GM21515 (cell line): Measurements from ENCODE around the gene IFIT3.
"Not testable (repeated sequence)": the region's sequence is repeated elsewhere in the genome, so short reads cannot be mapped to it uniquely, and the experiment has no call there.

ENCODE experiments used
- ATAC-seq: cut with Tn5 transposase; IDR thresholded peaks from one replicate; pipeline ENCODE4 v1.9.1; 2021; ENCODE audit not compliant: unreplicated experiment

Gene IFIT3

GRCh38 chr10:89327803-89328441 lies at the start of gene IFIT3:
IFIT3 (plus strand) TSS chr10:89327997; CDS start chr10:89328074, 77 bp downstream.
- ATAC-seq, result no peak

DNA sequence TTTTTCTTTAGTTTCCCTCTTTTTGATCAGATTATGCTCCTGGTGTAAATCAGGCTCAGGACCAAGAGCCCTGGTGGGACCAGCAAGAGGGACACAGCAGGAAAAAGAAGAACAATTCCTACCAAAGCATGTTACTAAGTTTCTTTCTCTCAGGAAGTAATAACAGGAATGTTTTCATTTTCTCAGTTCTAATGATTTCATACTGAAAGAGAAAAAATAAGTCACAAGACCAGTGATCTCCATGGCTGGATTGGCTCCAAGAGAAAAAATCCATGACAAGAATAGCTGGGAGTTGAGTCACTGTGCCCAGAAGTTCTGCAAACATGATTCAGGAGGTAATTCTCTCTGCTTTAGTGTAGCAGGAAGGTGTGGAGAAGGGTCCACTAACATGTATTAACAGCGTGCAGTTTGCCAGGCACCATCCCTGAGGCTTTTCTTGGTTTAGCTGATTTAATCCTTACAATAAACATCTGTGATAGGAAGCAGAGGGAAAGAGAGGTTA lies 49.7 kb upstream of the IFIT3 start:
- no peak for ATAC-seq

- ATAC-seq, result no peak
Measured at GRCh38 chr10:89278900-89279392, 48.9 kb upstream of the IFIT3 start.

DNA sequence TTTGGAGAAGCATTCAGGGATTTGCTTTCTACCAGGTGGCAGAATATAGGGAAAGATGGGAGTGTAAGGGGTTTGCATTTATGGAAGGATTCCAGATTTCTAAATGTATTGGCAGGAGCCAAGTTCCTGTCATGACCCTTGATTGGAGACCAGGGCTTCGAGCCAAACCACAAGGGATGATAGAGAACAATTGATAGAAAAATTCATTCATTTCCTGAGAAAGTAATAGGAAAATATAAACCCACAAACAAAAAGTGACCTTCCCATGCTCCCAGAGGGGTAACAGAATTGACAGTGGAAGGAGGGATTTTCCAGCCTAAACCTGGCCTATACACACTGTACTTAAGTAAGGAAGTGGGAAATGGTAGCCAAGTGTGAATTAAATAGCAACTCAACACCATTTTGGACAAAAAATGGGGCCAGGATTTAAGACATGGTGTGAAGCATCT lies 48.4 kb upstream of the IFIT3 start:
- no peak for ATAC-seq

DNA sequence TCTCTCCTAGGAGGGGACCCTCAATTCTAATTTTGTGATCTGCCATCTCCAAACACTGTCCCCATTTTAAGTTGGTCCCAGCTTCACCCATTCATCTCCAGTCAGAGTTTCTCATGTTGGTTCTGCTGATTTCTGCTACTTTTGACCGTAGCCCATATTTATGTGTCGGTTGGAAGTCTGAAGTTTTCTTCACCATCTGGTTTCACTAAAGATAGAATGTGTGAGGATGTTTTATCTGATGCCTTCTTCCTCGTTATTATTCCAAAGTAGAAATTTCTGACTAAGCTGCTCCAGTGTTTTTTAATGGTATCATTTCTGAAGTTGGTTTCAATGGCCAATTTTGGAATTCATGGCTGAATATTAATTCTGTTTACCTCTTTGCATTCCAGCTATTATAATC lies 47.3 kb upstream of the IFIT3 start:
- ATAC-seq, result no peak

GRCh38 chr10:89281606-89282395 lies 46.0 kb upstream of the IFIT3 start:
- ATAC-seq, result no peak

GRCh38 chr10:89283025-89283935 lies 44.5 kb upstream of the IFIT3 start:
- ATAC-seq, result no peak

- ATAC-seq, result no peak
Measured at GRCh38 chr10:89283936-89284475, 43.8 kb upstream of the IFIT3 start.

DNA sequence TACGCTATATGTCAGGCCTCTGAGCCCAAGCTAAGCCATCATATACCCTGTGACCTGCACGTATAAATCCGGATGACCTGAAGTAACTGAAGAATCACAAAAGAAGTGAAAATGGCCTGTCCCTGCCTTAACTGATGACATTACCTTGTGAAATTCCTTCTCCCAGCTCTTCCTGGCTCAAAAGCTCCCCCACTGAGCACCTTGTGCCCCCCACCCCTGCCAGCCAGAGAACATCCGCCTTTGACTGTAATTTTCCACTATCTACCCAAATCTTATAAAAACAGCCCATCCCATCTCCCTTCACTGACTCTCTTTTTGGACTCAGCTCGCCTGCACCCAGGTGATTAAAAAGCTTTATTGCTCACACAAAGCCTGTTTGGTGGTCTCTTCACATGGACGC lies 43.1 kb upstream of the IFIT3 start:
- not testable (repeated sequence) for ATAC-seq

DNA sequence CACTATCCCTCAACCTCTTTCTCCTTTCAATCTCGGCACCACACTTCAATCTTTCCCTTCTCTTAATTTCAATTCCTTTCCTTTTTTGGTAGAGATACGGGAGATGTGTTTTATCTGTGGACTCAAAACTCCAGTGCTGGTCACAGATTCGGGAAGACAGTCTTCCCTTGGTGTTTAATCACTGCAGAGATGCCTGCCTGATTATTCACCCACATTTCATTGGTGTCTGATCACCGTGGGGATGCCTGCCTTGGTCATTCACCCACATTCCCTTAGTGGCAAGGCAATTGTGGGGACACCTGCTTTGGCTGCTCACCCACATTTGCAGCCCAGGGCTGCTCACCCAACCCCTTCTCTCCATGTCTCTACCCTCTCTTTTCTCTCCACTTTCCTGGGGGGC lies 42.5 kb upstream of the IFIT3 start:
- not testable (repeated sequence) for ATAC-seq

DNA sequence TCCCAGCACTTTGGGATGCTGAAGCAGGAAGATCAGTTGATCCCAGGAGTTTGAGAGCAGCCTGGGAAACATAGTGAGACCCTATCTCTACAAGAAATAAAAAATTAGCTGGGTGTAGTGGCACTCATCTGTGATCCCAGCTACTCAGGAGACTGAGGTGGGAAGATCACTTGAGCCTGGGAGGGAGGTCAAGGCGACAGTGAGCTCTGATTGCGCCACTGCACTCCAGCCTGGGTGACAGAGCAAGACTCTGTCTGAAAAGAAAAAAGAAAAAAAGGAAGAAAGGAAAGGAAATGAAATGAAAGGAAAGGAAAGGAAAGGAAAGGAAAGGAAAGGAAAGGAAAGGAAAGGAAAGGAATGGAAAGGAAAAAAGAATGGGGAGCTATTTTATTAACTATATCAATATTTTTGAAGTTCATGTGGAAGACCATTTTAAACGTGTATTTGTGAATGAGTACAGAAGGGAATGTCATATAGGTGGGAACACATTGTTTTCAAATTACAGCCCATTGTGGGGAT lies 33.0 kb upstream of the IFIT3 start:
- ATAC-seq, result no peak

DNA sequence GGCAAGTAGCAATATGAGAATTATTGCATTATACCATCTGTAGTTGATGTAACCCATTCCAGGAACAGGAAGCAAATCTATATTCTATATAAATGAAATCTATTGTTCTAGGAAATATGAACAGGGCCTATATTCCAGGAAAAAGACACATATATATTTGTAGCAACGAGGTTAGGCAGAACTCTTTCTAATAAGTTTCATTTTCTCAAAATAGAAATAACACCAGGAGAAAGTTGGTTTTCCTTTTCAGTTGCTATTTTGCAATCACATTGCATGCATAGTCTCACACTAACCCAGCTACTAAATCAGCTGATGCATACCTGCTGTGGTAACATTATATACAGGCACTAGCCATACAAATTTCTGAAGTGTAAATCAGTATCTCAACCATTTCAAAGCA lies 32.2 kb upstream of the IFIT3 start:
- no peak for ATAC-seq

GRCh38 chr10:89296220-89296648 lies 31.6 kb upstream of the IFIT3 start:
- ATAC-seq, result no peak

- ATAC-seq, result no peak
Measured at GRCh38 chr10:89297356-89297755, 30.4 kb upstream of the IFIT3 start.

GRCh38 chr10:89297791-89298190 lies 30.0 kb upstream of the IFIT3 start:
- no peak for ATAC-seq

GRCh38 chr10:89299031-89299430 lies 28.8 kb upstream of the IFIT3 start:
- no peak for ATAC-seq

DNA sequence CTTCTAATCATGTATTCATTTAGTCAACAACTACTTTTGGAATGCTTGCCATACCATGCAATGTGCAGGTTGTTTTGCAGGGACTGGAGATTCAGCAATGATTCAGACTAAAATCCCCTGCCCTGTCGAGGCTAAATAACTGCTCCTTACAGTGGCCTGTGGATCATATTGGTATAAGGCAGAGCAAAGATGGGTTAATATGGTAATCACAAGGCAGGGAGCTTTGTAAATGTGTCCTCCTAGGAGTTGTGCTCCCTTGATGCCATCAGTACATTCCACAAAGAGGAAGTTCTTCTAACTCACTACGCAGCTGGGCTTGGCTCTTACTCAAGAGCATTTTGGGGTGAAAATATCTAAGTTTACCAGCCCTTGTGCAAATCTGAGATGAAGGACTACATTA lies 26.6 kb upstream of the IFIT3 start:
- peak; percentile 27 for ATAC-seq

DNA sequence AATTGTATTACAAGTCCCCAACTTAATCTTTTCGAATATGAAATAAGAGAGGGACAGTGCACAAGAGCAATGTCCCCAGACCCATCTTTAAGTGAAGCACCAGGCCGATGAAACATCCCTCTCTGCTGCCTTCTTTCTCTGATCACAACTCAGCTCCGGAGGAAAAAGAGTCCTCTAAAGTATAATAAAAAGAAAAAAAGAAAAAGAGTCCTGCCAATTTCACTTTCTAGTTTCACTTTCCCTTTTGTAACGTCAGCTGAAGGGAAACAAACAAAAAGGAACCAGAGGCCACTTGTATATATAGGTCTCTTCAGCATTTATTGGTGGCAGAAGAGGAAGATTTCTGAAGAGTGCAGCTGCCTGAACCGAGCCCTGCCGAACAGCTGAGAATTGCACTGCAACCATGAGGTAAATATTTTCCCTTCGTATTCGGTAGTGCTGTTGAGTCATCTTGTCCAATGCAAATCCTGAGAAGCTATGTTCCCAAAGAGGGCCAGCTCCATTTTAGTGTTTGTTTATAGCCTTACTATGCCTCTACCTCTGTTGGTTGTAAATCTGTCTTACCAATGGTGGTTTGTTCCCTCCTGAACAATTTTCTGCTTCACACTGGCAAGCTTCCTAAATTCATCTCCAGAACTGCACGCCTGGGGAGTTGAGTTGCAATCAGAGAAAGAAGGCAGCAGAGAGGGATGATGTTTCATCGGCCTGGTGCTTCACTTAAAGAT lies 25.9 kb upstream of the IFIT3 start, which contains the start of gene IFIT2:
Gene IFIT2, plus strand, starts transcription at position 326 of the 725 bp plus-strand sequence. Its CDS starts 78 bp downstream, at position 404.
- ATAC-seq, result peak; percentile 60

DNA sequence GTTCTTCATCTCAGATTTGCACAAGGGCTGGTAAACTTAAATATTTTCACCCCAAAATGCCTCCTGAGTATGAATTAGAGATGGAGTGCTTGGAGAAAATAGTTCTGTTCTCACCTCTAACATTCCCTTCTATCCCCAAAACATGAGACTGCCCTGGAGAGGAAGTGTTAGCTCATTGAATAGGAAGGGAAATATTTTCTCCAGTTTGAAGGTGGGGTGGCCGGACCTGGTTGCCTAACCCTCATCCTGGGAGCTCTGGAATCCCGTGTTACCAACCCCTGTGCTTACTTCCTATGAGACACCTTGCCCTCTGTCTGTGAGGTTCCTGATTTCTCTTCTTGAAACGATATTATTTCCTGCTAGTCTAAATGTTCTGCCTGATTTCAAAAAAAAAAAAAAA lies 25.2 kb upstream of the IFIT3 start:
- no peak for ATAC-seq

DNA sequence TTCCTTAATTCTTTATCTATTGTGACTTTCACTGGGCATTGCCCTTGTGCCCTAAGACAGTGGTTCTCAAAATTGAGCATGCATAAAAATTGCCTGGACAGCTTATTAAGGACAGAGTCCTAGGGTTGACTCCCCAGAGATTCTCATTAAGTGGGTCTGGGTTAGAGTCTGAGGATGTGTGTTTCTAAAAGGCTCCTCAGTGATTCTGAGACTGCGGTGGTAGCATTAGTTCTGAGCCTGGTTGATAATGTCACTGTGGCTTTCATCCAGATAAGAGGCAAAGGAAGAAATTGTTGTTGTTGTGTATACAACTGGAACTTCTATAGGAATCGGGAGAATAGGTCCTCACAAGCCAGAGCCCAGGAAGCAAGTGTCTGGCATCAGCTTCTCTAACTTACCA lies 24.6 kb upstream of the IFIT3 start:
- ATAC-seq, result no peak
